NCI-H2029 treated with DMSO at 0.1 percent for 48 hours (cell line): ENCODE data around the gene SPTB.

Experiments
- DNase-seq: peaks from one replicate; lab custom pipeline; 2025; lab: John Stamatoyannopoulos, UW

SPTB gene

DNA sequence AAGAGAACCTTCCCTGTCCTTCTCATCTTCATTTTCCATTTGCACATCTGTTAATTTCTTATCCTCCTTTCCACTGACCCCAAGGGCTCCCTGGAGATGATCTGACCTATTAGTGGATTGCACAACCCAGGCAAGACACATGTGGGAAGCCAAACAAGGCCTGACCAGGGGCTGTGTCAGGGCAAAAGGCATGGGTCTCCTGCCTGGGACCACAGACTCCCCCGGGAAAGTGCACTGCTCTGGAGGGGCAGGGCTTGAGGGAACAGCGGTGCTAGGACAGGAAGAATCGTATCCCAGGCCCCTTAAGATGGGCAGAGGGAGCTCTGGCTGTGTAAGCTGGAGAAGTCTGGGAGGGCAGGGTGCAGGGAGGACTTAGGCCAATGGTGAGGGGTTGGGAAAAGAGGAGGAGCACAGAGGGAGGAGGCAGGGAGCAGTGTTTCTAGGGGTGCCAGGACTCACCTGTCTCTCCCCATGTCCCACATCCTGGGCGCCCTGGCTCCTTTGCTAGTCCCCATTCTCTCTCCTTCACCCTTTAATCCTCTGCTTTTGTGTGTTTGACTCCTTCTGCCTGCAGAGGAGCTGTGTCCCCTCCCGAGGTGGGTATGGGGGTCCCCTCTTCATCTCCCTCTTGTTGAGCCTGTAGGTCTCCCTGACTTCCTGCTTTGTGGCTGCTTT, 150.2 kb downstream of the SPTB start:
- DNase-seq = no peak

DNA sequence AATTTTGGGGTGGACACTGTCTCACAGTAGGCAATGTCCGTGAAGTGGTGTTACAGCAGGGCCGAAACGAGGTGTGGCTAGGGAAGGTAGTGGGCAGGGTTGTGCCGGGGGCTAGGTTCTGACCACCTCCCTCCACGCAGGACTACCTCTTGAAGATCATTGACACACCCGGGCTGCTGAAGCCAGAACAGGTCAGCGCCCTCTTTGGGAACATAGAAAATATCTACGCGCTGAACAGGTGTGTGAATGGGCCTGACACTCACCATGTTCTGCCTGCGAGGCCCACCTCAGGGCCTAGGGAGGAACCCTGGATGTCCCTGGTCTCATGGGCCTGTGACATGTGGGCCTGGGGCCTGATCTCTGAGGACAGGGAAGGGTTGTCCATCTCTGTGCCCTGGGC, 150.9 kb downstream of the SPTB start:
- no peak for DNase-seq

DNA sequence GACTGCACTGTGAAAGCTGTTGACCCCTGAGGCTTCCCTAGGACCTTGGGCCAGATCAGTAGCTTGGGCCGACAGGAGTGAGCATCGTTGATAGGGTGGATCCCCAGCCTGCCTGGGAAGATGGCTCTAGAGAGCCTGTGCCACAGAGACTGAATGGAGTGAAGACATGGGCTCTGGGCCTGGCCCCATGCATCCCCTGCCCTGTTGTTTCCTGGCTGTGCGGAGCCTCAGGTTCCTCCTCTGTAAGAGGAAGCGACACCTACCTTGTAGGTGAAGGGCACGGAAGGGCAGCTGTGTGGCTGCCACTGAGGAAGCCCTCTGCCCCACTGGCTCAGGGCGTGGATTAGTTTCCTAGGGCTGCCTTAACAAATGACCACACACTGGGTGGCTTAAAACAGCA, 151.6 kb downstream of the SPTB start:
- DNase-seq = no peak

DNA sequence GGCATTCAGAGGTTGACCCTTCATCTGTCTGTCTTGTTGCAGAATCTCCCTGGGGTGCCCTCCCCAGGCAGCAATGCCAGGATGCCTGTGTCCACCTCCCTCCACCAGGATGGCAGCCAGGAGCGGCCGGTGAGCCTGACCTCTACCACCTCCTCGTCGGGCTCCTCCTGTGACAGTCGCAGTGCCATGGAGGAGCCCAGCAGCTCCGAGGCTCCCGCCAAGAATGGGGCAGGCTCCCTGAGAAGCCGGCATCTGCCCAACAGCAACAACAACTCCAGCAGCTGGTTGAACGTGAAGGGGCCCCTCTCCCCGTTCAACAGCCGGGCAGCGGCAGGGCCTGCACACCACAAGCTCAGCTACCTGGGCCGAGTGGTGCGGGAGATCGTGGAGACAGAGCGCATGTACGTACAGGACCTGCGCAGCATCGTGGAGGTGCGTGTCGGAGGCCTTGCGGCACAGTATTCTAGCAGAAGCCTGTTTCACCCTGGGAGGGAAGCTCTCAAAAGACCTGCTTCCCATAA, 152.1 kb downstream of the SPTB start:
- no peak for DNase-seq

DNA sequence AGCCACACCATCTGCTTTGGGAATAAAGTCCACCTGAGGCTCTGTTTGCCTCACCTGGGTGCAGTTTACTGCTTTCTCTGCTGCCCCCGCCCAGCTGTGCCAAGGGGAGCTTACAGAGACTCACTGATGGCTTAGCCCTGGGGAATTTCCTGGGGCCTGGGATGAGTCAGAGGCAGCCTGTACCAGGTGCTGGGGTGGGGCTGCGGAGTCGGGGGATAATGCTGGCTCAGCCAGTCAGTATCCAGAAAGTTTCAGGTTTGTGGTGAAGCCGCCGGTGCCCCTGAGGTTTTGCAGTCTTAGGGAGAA, 153.2 kb downstream of the SPTB start:
- no peak for DNase-seq

DNA sequence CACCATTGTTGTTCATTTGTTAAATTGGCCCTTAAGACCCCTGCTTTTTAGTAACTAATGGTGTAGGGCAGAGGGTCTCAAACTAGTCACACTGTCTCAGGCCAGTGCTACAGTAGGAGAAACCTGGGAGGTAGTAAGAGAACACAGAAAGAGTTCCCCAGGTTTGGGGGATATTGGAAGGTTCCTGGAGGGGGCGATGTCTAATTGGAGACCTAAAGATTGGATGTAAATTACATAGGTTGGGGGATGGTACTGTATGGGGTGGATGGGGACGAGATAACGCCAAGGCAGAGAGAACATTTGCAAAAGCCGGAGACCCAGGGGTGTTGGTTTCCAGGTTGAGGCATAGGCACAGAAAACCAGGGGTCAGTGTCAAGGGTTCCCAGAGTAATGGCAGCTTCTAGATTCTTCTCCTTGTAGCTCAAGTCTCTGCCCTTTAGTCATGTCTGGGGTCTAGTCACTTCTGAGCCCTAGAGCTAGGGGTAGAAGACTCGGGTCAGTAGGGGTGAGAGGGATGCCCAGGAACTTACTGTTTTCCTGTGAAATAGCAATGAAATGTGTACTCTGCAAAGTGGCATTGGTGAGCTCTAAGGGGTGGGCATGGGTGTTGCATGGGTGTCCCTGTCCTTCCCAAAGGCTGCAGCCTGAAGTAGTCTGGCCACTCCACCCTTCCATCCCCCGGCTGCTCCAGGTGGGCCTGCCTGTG, 153.7 kb downstream of the SPTB start:
- DNase-seq = no peak

DNA sequence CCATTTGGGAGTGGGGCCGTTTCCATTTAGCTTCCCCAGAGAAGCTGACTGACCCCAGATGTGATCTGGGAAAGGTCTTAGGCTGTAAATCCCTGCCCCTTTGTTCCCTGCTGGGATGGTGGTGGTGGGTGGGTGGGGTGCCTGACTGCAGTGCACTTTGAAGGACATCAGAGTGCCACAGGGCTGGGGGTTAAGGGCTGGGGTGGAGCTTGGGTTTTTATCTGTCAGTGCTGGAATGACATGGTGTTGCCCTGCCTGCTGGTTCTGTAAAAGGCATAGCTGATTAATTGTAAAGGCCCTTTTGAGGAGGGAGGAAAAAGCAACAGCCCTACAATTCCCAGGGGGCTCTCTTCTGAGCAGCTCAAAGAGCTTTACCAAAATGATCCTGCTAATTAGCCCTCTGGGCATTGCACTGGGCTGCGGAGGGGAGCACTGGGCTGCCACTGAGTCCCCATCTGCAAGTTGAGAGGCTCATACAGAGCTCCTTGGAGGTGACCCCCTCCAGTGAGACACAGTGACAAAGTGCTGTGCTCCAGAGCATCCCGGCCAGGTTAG, 154.4 kb downstream of the SPTB start:
- DNase-seq = no peak

DNA sequence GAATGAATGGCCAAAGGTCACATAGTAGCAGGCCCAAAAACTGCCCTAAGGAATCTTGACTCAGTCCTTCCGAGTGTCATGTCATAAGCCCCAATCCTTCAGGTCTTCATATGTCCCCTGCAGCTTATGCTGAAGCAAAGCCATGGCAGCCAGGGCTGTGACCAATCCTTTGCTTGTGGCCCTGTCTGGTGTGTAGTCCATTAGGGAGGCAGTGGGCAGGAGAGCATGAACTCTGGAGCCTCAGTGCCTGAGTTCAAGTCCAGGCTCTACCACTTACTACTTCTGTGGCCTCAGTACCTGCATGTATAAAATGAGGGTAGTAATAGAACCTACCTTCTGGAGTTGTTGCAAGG, 155.2 kb downstream of the SPTB start:
- no peak for DNase-seq

DNA sequence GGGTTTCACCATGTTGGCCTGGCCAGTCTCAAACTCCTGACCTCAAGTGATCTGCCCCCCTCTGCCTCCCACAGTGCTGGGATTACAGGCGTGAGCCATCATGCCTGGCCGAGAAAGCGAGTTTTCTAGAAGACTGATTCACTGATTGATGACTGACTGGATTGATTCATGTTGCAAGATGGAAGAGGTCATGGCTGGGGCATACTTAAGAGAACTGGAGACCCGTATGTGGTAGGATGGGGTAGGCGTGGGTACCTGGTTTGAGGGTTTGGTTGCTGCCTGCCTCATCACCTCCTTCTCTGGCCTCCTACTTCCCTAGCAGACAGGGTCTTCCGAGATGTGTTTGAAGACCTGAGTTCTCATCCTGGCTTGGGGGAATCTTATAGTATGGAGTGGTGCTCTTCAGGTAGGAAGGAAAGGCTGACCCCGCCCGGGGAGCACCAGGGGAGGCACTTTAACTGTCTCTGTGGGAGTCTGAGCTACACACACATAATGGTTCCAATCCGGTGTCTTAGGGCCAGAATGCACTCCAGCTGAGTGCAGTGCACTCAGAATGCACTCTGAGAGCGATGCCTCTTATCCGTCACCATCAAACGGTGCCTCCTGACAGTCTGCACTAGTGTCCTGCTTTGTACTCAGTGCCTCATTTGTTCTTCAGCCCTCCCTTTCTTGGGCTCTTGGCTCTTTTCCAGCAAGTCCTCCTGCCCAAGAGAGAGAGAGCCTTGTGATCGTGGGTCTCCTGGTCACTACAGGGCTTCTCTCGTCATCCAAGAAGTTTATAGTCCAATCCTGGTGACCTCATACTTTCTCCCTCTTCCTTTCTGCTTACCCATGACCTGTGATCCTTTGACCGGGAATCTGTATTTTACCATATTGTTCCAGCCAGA, 155.8 kb downstream of the SPTB start:
- no peak for DNase-seq

DNA sequence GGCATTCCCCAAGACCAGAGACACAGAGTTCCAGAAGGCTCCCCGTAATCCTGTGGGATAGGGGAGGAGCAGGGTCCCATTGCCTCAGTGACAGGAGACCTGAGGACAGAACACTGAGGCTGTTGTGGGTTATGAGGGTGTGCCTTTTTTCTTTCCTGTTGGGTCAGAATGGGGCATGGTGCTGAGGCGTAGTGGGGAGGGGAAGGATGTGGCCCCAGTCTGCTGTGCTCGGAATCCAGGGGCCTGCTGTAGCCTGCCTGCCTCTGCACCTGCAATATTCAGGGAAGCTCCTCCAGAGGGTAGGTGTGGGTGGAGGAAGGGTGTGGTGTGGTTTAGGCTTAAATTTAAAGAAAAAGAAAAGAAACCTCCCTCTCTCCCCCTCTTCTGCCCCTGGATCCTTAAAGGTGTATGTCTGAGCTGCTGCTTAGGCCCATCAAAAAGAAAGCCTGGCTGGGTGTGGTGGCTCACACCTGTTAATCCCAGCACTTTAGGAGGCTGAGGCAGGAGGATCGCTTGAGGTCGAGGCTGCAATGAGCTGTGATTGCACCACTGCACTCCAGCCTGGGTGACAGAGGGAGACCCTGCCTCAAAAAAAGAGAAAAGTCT, 156.8 kb downstream of the SPTB start:
- no peak for DNase-seq

DNA sequence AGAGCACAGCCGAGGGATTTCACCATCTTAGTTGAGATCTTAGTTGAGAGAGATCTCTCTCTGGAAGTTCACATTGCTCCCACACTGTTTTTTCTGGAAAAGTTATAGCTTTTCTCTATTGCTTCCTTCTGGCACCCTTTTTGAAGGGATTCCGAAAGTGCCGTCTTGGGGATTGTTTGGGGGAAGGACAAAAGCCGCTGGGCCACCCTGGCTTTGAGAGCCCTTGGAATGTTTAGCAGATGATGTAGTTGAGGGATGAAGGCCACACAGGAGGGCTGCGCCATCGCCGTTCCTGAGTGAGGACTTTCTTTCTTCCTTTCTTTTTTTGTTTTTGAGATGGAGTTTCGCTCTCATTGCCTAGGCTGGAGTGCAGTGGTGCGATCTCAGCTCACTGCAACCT, 157.8 kb downstream of the SPTB start:
- no peak for DNase-seq

DNA sequence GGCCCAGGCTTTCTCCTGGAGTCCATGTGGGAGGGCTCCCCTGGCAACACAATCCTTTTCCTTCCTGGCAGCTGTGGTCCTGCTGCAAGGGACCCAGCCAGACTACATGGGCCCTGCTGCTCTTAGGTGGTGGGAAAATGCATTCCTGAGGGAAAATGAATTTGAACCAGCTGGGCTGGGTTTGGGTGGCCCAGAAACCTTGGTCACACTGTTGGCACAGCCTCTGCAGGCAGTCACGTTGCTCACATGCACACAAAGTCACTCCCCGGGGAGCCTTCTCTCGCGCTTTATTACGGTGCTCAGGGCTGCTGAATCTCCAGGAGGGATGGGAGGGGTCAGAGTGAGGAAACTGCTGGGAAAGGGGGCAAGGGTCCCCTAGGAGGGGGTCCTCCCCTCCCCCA, 158.3 kb downstream of the SPTB start:
- no peak for DNase-seq

DNA sequence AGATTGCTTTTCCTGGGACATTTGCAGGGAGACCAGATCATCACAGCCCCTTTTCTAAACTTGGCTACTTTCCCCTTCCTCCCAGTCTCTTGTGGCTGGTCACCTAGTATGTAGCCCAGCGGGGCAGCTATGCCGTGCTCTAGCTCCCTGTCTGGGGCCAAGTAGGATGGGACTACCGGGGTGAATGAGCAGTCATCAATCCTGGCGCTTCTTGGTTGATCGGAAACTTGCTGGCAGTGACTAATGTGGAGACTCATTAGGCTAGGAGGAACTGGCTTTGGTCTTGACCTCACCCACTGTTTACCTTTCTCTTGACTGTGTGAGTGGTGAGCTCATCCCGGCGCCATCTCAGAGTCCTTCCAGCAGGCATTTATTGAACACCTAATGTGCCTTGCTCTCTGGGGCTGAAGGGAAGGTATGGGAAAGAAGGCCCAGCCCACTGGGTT, 159.6 kb downstream of the SPTB start:
- DNase-seq = peak; percentile 67

DNA sequence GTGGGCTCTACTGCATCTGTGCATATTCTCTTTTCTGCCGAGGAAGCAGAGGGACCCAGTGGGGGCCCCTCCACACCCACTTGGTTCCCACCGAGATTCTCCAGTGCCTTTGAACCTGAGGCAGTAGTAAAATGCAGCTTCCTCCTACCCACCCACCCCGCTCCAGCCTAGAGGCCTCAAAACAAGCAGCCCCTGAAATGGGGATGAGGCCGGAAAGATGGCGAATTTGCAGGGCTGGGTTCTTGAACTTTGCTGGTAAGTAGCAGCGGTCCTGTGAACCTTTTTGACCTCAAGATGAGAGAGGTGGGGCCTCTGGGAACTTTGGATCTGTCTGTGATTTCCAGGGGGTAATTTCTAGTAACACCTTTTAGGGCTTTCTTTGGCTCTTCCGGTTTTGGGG, 160.1 kb downstream of the SPTB start:
- DNase-seq = no peak

DNA sequence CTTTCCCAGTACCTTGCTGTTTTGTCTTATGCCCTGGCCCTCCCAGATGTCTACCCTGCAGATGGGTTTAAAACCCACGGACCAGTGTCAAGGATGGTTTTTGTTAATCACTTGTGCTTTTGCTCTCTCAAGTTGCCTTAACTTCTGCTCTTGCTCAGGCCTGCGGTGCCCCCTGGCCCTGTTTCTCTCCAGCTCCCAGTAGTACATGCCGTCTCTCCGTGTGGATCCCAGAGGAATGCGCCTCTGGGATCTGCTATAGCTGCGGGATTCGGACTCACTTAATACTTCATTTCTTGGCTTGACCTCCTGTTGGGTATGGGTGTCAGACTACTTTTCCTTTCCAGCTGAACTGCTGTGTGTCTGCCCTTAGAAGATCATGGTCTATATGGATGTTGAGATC, 160.9 kb downstream of the SPTB start:
- no peak for DNase-seq

DNA sequence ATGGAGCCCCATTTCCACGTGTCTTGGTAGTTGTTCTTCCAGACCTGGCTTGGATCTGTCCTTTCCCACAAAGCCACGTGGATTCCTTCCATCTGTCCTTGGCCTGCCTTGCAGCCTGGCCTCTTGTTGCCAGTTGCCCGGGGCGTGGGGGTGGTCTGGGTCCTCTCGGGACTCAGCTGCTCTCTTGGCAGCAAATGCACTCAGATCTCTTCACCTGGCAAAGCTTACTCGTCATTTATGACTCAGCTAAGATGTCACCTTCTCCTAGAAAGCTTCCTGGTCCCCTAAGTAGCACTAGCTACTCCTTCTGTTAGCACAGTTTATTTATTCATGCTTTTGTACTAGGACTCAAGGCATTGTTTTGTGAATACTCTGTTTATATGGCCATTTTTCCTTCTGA, 161.8 kb downstream of the SPTB start:
- DNase-seq = peak; percentile 22

DNA sequence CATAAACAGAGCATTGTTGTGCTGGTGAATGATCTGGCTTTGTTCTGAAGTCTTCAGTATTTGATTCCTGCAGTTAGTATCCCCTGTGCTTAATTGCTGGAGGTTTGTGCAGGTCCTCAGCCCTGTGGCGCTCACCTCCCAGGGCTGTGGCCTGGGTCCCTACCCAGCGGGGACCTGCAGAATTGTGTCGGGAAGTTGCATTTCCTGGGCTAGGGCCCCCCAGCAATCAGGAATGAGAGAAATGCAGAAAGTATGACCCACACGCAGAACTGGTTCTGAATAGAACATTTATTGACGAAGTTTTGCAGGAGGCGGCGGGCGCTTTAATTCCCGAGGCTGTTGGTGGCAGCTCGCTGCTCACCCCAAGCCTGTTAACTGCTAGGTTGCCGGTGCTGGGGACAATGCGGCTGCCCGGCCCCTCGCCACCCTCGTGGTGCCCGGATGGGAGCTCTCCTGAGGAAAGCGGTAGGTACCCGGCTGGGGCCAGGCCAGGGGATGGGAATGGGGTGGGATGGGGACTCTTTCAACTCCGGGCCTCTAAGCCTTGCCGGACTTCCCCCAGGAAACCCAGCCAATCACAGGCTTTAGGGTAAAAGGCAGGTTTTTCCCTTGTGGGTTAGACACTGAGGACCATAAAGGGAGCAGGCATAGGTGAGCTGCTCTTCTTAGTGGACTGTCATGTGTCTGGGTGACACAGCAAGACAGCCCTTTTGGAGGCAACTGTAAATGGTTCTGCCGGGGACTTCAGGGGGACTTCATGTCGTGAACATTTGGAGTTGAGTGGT, 163.9 kb downstream of the SPTB start:
- no peak for DNase-seq

DNA sequence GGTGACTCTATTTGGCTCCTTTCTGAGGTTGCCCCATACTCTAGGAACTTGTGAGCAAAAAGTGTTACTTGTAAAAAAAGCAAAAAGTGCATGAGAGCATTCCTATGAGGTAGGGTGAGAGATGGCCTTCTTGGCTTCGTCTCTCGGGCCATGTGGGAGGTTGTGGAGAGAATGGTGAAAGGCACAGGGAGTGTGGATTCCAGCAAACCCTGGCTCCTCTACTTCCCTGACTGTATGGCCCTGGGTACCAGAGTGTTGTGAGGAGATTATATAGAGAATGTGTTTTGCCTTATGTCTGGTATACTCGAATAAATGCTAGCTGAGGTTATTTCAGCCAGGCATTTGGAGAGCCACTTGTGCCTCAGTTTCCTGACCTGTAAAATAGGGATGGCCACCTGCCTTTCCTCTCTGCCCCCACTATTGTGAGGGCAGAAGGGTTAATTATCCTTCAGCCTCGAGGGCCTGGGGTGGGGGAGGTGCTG, 164.5 kb downstream of the SPTB start:
- no peak for DNase-seq

DNA sequence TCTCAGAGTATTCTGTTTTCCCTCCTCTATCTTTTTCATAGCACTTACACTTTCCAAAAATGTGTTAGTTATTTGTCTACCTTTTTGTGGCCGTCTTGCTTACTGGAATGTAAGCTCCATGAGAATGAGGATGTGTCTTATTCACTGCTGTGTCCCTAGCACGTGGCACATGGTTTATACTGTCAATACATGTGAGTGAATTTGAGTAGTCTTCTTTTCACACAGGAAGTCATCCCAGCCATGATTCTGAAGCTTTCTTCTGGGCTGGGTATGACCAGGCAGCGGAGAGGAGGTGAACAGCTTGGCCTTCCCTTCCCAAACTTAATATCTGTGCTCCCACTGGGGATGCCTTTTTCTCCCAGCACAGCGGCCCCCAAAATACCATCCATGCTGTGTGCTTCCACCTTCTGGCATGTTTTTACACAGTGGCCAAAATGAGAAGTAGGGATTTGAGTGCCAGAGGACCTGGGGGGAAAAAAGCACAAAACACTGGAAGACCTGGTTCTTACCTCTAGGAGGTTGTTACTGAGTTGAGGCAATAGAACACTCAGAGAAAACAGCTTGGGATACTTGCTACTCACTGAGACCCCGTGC, 165.2 kb downstream of the SPTB start:
- no peak for DNase-seq

DNA sequence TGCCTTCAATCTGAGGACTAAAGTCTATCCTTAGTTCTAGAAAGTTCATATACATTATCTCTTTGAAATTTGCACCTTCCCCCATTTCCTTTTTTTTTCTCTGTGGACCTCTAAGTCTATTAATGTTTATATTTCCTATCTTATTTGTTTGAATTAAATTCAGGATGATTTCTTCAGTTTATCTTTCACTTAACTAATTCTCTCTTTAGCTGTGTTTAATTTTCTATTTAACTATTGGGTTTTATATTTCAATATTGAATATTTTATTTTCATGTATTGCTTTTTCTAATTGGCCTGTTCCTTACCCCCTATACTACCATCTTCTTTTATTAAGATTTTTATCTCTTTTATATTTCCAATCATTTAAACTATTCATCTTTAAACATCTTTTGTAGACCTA, 166.0 kb downstream of the SPTB start:
- no peak for DNase-seq

DNA sequence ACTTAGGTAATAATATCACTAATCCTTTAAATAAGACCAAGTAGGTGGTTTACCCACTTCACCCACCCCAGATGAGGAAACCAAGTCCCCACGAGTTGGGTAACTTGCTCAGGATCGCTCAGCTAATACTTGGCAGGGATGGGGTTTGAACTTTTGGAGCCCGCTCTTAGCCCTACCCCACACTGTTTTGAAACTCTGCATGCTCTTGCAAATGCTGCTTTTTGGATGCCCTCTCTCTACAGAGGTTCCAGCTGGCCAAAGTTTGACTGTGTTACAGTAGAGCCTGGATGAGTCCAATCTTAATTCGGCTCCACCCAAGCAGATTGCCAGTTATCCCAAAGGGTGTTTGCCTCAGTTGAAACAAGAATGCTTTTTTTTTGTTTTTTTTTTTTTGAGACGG, 168.7 kb downstream of the SPTB start:
- no peak for DNase-seq
